ENCODE data around the gene ALG12.

GRCh38 chr22:49959782-49960158 is 41.5 kb upstream of the ALG12 start:
- TF ChIP-seq POLR2A (IDR thresholded peaks at IDR 0.05) = no peak
- TF ChIP-seq CTCF (IDR thresholded peaks at IDR 0.05) = peak in 3 of 6 experiments; percentile 3 to 17 (median 13)

All from esophagus squamous epithelium (tissue), 4 donors.